ENCODE measurements around the gene SOX6.

SOX6 gene

GRCh38 chr11:16365581-16366228, 9.4 kb upstream of the SOX6 start:
- no peak overlapping the region for H3K27ac ChIP-seq
- no peak for TF ChIP-seq CTCF (IDR thresholded peaks at IDR 0.05)
- no peak for TF ChIP-seq ZFX (IDR thresholded peaks at IDR 0.05; ENCODE audit: borderline replicate concordance)

- no peak overlapping the region for H3K27ac ChIP-seq
- TF ChIP-seq ZFX (IDR thresholded peaks at IDR 0.05; ENCODE audit: borderline replicate concordance): no peak
- no peak for TF ChIP-seq CTCF (IDR thresholded peaks at IDR 0.05)
Observed at GRCh38 chr11:16364254-16364653, 7.9 kb upstream of the SOX6 start.

- H3K27ac ChIP-seq: no peak overlapping the region
- no peak for TF ChIP-seq ZFX (IDR thresholded peaks at IDR 0.05; ENCODE audit: borderline replicate concordance)
- TF ChIP-seq CTCF (IDR thresholded peaks at IDR 0.05): no peak
Observed at GRCh38 chr11:16363706-16364105, 7.4 kb upstream of the SOX6 start.

GRCh38 chr11:16361108-16361865, 4.9 kb upstream of the SOX6 start:
- H3K27ac ChIP-seq: no peak overlapping the region

GRCh38 chr11:16359369-16359768, 3.0 kb upstream of the SOX6 start:
- TF ChIP-seq CTCF (IDR thresholded peaks at IDR 0.05) (no peak), ZFX (IDR thresholded peaks at IDR 0.05; ENCODE audit: borderline replicate concordance) (no peak)

More at GRCh38 chr11:16361108-16361865, 4.9 kb upstream of the SOX6 start:
- TF ChIP-seq ZFX (IDR thresholded peaks at IDR 0.05; ENCODE audit: borderline replicate concordance) (no peak), CTCF (IDR thresholded peaks at IDR 0.05) (no peak)

GRCh38 chr11:16358726-16359125, 2.4 kb upstream of the SOX6 start:
- H3K27ac ChIP-seq: no peak overlapping the region
- TF ChIP-seq CTCF (IDR thresholded peaks at IDR 0.05) (no peak), ZFX (IDR thresholded peaks at IDR 0.05; ENCODE audit: borderline replicate concordance) (no peak)

More at GRCh38 chr11:16359369-16359768, 3.0 kb upstream of the SOX6 start:
- no peak overlapping the region for H3K27ac ChIP-seq

- TF ChIP-seq CTCF (IDR thresholded peaks at IDR 0.05): no peak
Observed at GRCh38 chr11:16357775-16358174, 1.4 kb upstream of the SOX6 start.

More at GRCh38 chr11:16357775-16358174, 1.4 kb upstream of the SOX6 start:
- no peak overlapping the region for H3K27ac ChIP-seq

Data from 22Rv1 (cell line).